GM12873 (cell line): ENCODE data around the gene PTPRS.

Source experiments
- TF ChIP-seq, protein P1 (sequence below): IDR thresholded peaks from 2 replicates; pipeline ENCODE4 v1.5.1; 2012; ENCODE audit warnings: low read depth, mild to moderate bottlenecking, moderate library complexity, low read length, control low read depth; ENCODE audit not compliant: insufficient read depth; ENCODE audit errors: missing control alignments

The PTPRS gene

GRCh38 chr19:5319516-5319915 lies 21.1 kb downstream of the PTPRS start:
- TF ChIP-seq, protein P1, sequence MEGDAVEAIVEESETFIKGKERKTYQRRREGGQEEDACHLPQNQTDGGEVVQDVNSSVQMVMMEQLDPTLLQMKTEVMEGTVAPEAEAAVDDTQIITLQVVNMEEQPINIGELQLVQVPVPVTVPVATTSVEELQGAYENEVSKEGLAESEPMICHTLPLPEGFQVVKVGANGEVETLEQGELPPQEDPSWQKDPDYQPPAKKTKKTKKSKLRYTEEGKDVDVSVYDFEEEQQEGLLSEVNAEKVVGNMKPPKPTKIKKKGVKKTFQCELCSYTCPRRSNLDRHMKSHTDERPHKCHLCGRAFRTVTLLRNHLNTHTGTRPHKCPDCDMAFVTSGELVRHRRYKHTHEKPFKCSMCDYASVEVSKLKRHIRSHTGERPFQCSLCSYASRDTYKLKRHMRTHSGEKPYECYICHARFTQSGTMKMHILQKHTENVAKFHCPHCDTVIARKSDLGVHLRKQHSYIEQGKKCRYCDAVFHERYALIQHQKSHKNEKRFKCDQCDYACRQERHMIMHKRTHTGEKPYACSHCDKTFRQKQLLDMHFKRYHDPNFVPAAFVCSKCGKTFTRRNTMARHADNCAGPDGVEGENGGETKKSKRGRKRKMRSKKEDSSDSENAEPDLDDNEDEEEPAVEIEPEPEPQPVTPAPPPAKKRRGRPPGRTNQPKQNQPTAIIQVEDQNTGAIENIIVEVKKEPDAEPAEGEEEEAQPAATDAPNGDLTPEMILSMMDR = no peak

DNA sequence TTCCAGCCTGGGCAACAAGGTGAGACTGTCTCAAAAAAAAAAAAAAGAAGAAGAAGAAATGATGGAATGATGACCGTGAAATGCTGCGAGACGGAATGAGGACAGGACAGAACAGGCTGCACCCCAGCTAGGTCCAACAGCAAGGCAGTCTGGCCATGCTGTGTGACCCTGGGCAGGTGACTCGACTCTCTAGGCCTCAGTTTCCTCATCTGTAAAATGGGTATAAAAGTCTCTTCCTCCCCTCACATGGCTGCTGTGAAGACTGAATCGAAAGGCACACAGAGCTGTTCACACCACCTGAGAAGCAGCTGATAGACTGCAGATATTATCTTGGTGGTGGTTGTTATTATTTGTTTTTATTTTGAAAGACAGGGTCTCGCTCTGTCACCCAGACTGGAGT lies 22.3 kb downstream of the PTPRS start:
- TF ChIP-seq, protein P1 = no peak

DNA sequence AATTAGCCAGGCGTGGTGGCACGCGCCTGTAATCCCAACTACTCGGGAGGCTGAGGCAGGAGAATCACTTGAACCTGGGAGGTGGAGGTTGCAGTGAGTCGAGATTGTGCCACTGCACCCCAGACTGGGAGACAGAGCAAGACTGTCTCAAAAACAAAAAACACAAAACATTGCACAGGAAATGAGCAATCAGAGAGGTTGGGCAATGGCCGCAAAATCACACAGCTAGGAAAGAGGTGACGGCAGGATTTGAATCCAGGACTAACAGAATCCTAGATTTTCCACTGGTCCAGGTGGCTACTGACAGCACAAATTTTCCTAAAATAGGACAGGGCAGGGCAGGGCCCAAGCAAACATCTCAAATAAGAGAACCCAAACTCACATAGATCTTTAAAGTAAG lies 23.3 kb downstream of the PTPRS start:
- TF ChIP-seq, protein P1 = no peak

DNA sequence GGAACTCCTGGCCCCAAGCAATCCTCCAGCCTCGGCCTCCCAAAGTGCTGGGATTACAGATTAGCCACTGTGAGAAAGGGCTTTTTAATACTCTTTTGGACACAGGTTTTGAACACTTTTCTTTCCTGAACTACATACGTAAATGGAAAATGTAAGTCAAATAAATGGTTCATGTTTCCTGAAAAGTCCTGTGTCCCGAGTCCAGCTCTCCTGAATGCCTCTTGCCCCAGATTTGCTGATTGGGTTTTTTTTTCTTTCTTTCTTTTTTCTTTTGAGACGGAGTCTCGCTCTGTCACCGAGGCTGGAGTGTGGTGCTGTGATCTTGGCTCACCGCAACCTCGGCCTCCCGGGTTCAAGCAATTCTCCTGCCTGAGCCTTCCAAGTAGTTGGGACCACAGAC lies 24.5 kb downstream of the PTPRS start:
- TF ChIP-seq, protein P1 = no peak

DNA sequence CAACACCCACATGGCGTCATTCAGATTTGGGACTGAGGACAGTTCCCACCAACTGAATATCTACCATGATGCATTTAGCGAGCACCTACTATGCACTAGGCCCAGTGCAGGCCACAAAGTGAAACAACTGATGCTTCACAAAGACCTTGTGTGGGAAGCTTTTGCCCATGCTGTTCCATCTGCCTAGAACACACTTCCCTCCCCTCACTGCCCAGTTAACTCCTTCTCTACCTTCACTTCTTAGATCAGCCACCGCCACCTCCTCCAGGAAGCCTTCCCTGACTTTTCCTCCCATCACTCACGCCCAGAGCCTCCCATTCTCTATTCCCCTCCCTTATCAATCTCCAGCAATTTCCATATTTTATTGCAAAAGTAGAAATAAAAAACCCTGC lies 25.7 kb downstream of the PTPRS start:
- TF ChIP-seq, protein P1 = no peak

DNA sequence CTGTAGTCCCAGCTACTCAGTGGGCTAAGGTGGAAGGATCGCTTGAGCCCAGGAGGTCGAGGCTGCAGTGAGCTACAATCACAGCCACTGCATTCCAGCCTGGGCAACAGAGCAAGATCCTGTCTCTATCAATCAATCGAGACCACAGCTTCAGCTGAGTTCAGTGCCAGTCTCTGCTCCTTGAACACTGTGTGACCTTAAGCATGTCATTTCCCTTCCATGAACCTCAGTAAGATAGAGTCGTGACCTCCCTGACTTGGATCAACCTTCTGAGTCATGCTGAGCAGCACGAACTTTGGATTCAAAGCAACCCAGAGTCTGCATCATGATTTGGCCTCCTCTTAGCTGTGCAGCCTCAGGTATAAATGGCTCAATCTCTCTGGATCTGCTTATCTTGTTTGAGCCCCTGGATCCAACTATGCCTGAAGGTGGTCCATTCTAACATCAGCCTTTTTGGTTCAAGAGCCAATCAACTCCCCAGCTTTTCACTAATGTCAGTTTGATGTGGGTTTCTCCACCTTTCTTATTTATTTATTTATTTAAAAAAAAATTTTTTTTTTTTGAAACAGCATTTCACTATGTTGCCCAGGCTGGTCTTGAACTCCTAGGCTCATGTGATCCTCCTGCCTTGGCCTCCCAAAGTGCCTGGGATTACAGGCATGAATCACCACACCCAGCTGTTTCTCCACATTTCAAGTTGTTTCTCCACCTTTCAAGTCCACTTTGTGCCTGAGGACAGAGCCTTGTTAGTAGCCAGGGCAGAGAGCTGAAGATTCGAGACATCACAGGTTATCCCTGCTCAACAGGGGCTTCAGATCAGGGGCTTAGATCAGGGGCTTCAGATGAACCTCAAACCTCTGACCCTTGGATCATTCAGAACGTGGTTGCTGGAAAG lies 26.4 kb downstream of the PTPRS start:
- TF ChIP-seq, protein P1 = no peak

- TF ChIP-seq, protein P1 = no peak
Measured at GRCh38 chr19:5313307-5313706, 27.3 kb downstream of the PTPRS start.
